Thyroid gland (tissue), 4 donors: ENCODE results near the gene SPI1.

Source experiments
- POLR2A ChIP-seq, 2 donors: fragments of 450-650 bp; IDR thresholded peaks; one replicate each; pipeline ENCODE4 v1.6.1; 2017; ENCODE audit warnings: antibody characterized with exemption in 2 of 2, mild to moderate bottlenecking in 2 of 2, moderate library complexity in 1 of 2
- TF ChIP-seq, protein P1 (sequence below), 6 experiments: fragments of 200-600 bp in 3 of 6; fragments of 450-650 bp in 3 of 6; sonication (generic) in 3 of 6; IDR thresholded peaks; one replicate each; pipeline ENCODE4 v1.5.1; 2016 to 2019; ENCODE audit warnings: antibody characterized with exemption in 6 of 6, mild to moderate bottlenecking in 2 of 6, inconsistent platforms in 1 of 6, moderate library complexity in 1 of 6

- TF ChIP-seq, protein P1, sequence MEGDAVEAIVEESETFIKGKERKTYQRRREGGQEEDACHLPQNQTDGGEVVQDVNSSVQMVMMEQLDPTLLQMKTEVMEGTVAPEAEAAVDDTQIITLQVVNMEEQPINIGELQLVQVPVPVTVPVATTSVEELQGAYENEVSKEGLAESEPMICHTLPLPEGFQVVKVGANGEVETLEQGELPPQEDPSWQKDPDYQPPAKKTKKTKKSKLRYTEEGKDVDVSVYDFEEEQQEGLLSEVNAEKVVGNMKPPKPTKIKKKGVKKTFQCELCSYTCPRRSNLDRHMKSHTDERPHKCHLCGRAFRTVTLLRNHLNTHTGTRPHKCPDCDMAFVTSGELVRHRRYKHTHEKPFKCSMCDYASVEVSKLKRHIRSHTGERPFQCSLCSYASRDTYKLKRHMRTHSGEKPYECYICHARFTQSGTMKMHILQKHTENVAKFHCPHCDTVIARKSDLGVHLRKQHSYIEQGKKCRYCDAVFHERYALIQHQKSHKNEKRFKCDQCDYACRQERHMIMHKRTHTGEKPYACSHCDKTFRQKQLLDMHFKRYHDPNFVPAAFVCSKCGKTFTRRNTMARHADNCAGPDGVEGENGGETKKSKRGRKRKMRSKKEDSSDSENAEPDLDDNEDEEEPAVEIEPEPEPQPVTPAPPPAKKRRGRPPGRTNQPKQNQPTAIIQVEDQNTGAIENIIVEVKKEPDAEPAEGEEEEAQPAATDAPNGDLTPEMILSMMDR (IDR thresholded peaks at IDR 0.05): no peak
- no peak for TF ChIP-seq POLR2A (IDR thresholded peaks at IDR 0.05)
Observed at GRCh38 chr11:47340980-47341775, 37.2 kb downstream of the SPI1 start.
